ENCODE measurements around the gene MAPRE3.

MAPRE3 gene

DNA sequence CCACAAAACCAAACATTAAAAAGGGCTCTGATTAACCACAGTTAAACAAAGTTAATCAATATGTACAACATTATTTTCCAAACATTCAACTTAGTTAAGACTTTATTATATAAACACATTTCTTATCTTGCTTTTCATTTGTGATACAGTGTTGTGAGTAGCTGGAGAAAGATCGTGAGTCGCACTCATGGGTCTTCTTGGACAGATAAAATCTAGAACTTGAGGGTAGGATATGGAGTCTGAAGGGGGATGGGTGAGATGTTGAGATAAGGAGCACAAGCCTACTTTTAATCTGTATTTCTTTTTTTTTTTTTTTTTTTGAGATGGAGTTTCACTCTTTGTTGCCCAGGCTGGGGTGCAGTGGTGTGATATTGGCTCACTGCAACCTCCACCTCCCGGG is 39.7 kb downstream of the MAPRE3 start:
- no peak for DNase-seq (ENCODE audit: low read depth in 3 of 3, low spot score in 1 of 3)

DNA sequence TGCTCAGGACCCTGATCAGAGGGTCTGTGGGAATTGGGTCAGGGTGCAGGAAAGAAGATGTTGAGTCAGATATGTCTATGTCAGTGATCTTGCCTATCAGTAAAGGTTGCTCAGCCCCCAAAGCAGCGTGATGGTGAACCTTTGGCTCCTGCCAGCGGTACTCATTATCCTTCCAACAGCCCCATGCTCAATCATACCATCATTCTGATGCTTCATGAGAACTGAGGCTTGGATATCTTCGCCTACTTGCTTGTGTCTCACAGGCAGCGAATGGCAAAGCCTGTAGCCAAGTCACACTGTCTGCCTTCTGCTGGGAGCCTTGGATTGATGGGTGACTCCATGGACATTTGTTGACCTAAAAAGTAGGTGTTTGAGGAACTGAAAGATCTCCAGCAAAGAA is 43.3 kb downstream of the MAPRE3 start:
- DNase-seq (ENCODE audit: low read depth in 3 of 3, low spot score in 1 of 3), result no peak

DNA sequence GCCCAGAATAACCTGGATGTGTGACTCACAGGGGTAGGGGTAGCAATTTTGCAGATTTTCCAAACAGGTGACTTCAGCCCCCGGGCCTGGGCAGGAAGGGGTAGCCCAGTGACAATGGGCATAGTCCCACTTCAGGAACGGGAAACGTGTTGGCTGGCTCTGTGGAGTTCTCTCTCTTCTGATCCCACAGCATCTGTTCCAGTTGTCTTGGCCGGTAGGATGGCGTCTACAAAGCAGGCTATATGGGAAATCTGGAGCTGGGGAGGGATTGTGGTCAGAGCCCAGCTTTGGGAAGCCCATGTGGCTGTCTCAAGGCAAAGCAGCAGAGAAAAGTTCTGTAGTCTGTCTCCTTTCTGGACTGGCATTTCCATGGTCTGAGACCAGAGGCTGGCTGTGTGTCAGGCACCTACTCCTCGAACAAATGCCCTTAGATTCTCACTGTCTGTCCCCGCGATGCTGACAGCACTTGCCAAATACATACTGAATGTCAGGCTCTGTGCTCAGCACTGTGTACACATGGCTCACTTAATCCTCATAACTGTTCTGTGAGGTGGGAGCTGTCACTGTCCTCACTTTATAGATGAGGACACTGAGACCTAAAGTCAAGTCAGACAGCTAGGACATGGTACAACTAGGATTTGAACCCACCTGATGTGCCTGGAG is 44.5 kb downstream of the MAPRE3 start:
- DNase-seq (ENCODE audit: low read depth in 3 of 3, low spot score in 1 of 3), result no peak

- peak in 2 of 3 donors; percentile 10 to 32 for DNase-seq (ENCODE audit: low read depth in 3 of 3, low spot score in 1 of 3)
Measured at GRCh38 chr2:27016801-27017325, 46.4 kb downstream of the MAPRE3 start.

DNA sequence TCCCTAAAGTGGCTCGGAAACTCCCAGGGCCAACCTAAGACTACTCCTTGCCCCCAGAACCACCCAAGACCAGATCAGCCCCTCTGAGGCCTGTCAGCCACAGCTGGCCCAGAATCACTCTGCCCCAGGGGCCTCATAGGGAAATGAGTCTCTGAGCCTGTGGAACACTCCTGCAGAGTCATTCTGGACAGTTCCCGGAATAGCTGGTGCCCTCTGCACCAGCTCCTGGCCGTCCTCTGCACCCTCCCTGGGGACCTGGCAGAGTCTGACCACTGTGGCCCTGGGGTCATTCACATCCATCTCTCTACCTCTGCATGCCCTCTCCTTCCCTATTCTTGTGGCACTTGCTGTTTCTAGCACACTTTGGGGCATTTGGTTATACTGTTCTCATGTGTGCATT is 47.7 kb downstream of the MAPRE3 start:
- DNase-seq (ENCODE audit: low read depth in 3 of 3, low spot score in 1 of 3), result no peak

DNA sequence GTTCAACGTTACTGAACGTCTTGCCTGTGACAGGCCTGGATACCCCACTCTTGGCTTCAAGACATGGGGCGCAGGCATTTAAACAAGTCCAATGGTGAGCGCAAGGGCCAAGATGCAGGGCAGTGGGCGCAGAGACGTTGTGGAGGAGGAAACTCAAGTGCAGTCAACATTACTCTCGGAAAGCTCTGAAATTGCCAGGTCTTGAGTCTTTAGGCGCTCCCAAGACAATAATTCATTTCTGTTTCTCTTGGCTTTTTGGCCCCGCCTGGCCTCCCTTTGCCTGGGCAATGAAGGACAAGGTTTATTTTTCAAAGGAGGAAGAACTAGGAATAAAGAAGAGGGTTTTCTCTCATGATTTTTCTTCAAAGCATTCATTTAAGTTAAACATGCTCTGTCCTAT is 49.0 kb downstream of the MAPRE3 start:
- DNase-seq (ENCODE audit: low read depth in 3 of 3, low spot score in 1 of 3), result no peak

GRCh38 chr2:27019931-27020855 is 49.8 kb downstream of the MAPRE3 start:
- DNase-seq (ENCODE audit: low read depth in 3 of 3, low spot score in 1 of 3), result no peak

GRCh38 chr2:27021253-27022049 is 51.0 kb downstream of the MAPRE3 start:
- DNase-seq (ENCODE audit: low read depth in 3 of 3, low spot score in 1 of 3), result no peak

GRCh38 chr2:27023740-27024139 is 53.3 kb downstream of the MAPRE3 start:
- no peak for DNase-seq (ENCODE audit: low read depth in 3 of 3, low spot score in 1 of 3)

DNA sequence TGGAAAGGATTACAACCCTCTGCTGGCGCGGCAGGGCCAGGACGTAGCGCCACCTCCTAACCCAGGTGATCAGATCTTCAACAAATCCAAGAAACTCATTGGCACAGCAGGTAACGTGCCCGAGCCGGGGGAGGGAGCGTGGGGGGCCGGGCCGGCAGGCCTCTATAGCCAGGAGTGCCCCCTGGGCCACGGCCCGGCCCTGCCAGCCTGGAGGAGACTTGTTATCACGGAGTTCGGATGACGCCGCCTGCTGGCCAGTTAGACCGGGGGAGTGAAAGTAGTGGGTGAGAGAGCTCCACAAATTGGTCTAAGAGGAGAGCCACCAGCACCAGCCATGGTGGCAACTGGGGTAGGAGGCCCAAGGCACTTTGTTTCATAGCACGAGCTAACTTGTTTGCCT is 53.8 kb downstream of the MAPRE3 start:
- no peak for DNase-seq (ENCODE audit: low read depth in 3 of 3, low spot score in 1 of 3)

GRCh38 chr2:27024812-27025211 is 54.4 kb downstream of the MAPRE3 start:
- DNase-seq (ENCODE audit: low read depth in 3 of 3, low spot score in 1 of 3), result no peak

DNA sequence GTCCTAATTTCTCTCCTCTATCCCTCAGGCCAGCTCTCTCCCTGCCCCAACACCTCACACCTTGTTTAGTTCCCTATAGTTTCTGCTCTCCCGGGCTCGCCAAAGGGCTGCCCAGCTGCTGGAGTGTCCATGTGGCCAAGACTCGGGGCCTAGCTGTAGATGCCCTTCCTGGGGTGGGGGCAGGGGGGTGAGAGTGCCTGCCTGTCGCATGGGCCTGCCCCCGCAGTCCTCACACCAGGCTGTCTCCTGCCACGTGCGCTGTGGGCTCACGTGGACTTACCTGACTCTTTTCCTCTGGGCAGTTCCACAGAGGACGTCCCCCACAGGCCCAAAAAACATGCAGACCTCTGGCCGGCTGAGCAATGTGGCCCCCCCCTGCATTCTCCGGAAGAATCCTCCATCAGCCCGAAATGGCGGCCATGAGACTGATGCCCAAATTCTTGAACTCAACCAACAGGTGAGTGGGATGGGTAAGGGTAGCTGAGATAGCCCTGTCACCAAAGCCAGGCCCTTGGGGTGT is 54.9 kb downstream of the MAPRE3 start:
- no peak for DNase-seq (ENCODE audit: low read depth in 3 of 3, low spot score in 1 of 3)

DNA sequence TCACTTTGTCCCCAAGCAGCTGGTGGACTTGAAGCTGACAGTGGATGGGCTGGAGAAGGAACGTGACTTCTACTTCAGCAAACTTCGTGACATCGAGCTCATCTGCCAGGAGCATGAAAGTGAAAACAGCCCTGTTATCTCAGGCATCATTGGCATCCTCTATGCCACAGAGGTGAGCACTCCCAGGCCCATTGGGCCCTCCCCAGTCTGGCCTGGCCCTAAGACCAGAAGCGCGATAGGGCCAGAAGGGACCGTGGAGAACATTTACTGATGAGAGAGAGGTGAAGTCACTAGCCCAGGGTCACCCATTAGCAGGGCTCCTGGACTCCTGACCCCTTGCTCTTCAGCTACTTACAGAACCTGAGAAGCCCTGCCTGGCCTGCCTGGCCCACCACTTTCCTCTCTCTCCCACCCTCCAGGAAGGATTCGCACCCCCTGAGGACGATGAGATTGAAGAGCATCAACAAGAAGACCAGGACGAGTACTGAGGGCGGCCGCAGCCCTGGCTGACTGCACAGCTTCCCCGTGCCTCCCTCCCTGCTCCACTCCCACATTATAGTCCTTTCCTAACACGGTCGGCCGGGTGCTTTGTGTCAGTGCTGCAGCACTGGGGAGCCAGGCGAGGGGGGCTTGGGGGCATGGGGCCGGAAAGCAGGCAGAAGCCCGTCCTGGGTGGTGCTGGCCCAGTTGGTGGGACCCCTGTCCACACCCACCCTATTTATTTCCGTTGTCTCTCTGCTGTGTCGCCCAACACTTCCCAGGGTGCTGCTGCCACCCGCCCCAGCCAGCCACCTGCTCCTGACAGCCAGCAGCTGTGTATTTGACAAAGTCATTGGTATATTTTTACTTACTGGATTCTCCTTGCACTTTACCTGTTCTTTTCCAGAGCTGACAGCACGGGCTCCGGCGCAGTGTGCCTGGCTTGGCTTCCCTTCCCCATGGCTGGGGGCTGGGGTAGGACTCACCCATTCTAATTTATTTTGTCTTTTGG is 55.7 kb downstream of the MAPRE3 start:
- DNase-seq (ENCODE audit: low read depth in 3 of 3, low spot score in 1 of 3), result no peak

- DNase-seq (ENCODE audit: low read depth in 3 of 3, low spot score in 1 of 3), result no peak
Measured at GRCh38 chr2:27027211-27027651, 56.8 kb downstream of the MAPRE3 start.

GRCh38 chr2:27029051-27029450 is 58.6 kb downstream of the MAPRE3 start:
- DNase-seq (ENCODE audit: low read depth in 3 of 3, low spot score in 1 of 3), result no peak

DNA sequence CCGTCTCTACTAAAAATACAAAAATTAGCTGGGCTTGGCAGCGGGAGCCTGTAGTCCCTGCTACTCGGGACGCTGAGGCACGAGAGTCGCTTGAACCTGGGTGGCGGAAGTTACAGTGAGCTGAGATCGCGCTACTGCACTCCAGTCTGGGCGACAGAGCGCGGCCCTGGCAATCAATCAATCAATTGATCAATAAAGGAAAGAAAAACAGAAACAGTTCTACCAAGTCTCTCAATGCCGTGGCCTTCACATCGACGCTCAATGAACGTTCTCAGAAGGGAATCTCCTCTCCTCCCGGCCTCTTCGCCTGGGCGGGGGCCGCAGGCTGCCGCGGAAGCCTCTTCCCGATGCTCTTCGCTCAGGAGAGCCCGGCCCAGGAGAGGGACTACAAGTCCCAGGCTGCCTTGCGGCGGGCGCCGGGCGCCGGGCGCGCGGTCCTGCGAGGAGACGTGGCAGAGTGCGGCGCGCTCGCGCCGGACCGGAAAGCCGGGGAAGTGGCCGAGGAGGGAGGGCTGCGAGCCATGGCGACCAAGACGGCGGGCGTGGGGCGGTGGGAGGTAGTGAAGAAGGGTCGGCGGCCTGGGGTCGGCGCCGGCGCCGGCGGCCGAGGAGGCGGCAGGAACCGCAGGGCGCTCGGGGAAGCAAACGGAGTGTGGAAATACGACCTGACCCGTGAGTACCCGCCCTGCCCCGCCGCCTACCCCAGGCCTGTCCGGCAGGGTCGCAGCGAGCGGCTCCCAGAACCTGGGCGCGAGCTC is 62.2 kb downstream of the MAPRE3 start, which contains the start of gene TMEM214:
Gene TMEM214 (plus strand): TSS at position 471 of the 758 bp plus-strand sequence. CDS start 51 bp downstream, at position 522.
- peak; percentile 43 to 73 (median 58) for DNase-seq (ENCODE audit: low read depth in 3 of 3, low spot score in 1 of 3)

DNA sequence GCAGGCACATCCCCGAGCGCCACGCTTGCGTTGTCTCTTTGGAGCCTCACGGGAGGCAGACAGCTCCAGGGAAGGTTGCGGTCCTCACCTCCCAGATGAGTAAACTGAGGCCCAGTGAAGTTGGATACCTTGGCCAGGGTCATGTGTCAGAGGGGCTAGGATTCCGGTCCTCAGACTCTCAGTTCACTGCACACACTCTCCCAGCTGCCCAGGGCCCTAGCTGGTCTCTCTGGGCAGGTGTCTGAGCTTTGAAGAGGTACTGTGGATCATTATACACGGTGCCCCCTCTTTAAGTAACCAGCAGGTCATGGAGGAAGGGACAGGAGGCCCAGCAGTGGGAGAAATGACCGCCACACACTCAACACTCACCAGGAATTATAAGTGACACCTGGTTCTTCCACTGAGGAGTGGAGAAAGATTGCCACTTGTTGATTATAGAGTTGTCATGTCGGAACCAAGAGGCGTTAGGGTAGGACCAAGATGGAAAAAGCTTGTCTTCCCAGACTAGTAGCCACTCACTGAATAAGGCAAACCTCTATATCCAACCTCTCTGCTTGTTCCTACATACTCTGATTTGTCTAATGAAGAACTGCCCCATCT is 62.9 kb downstream of the MAPRE3 start:
- DNase-seq (ENCODE audit: low read depth in 3 of 3, low spot score in 1 of 3), result no peak

DNA sequence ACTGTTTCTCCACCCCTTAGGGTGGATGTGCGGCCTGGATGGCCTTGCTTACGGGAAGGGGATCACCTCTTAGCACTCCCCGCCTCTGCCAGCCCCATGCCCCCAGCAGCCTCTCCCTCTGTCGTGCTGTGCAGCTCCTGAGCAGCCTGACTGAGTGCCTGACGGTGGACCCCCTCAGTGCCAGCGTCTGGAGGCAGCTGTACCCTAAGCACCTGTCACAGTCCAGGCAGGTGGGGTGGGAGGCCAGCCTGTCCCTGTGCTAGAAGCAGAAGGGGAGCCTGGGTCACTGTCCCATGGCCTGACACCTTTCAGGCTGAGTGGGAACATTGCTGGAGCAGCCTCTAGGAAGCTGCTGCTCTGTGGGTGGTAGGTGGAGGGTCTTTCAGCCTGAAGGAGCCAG is 67.6 kb downstream of the MAPRE3 start:
- no peak for DNase-seq (ENCODE audit: low read depth in 3 of 3, low spot score in 1 of 3)
